ENCODE data around the gene MED1.
"Not testable (repeated sequence)": the region's sequence is repeated elsewhere in the genome, so short reads cannot be mapped to it uniquely, and the experiment has no call there.

The MED1 gene

DNA sequence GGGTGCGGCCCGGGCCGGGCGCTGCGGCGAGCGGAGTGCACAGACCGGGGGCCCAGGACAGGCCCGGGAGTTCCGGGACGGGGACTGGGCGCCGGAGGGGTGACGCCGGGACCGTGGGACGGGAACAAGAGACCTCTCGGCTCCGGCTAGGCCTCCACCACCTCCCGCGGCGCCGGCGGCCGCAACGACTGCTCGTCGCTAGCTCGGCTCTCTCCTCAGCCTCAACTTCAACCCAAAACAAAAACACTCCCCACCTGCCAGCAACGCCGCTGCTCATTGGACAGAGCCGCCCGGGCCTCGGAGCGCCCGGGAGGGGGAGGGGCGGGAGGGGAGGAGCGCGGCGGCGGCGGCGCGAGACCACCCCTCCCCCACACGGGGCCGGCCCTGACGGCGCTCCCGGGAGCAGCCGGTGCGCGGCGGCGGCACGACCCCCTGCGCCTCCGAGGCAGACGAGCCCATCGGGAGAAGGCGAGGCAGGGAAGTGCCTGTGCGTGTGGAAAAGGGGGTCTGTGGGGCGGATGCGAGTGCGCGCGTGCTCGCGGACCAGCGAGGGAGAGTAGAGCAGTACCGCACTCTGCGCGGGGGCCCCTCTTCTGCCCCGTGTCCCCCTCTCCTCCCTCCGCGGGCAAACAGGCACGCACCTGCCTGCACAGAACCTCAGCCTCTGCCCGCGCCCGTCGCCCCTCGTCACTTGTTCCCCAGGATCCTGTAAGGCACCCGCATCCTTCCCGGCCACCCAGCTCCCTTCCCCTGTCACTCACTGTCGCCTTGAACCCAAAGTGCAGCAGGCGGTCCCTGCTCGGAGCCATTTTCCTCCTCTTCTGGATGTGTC is 49.4 kb downstream of the MED1 start, which contains the start of gene FBXL20:
TSS of gene FBXL20 (minus strand) at position 215 of the 832 bp plus-strand sequence. CDS start 224 bp downstream, outside the sequence.
- no peaks in the 10 kb centered on the region for H3K36me3 ChIP-seq (ENCODE audit: control insufficient read depth, insufficient read depth, low read length)

DNA sequence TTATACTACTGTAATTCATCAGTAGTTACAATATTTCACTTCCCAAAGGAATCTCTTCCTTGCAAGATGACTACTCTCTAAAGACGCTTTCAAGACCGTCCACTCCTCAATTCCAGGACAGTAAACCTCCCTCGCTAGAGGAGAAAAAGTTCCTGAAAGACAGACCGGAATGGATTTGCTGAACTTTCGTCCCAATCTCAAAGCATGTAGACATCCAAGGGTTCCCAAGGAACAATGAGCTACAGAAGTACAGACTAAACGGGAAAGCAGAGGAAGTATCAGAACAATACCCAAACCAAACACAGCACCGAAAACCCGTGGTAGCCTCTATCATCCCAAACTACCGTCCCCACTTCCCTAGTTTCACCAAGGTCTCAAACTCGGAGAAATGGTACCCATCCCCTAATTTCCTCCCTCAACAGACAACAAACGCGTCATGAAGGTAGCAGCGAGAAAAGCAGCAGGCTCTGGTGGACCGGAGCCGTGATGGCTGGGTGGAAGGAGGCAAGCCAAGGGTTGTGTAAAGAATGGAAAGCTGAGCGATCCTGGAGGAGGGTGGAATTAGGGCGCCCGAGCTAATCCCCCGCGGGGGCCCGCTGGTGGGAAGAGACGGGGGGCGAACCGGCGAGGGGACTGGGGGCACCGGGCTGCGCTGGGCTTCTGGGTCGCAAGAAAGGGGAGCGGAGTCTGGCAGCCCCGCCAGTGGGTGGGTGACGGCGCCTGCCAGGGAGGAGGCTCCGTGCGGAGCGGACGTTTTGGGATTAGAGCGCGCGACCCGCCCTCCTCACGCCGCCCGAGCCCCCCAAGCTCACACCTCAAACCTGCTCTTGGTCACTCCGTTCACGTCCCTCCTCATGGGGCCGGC is 50.3 kb downstream of the MED1 start:
- Histone ChIP-seq H3K27ac (ENCODE audit: insufficient read depth, low read length, poor library complexity, severe bottlenecking) (peak overlapping the region; percentile 85), H3K36me3 (ENCODE audit: control insufficient read depth, insufficient read depth, low read length) (no peaks in the 10 kb centered on the region), H3K4me3 (ENCODE audit: insufficient read depth, low read depth, low read length, poor library complexity, severe bottlenecking) (peak overlapping the region; percentile 96), H3K4me1 (ENCODE audit: control insufficient read depth, insufficient read depth, low read length, poor library complexity, severe bottlenecking) (no peaks in the 10 kb centered on the region), H3K9me3 (ENCODE audit: control insufficient read depth, low read length) (no peaks in the 10 kb centered on the region), H3K27me3 (replicated peaks; ENCODE audit: control insufficient read depth, insufficient read depth, low read length, poor library complexity, severe bottlenecking) (no peaks in the 10 kb centered on the region)
- DNase-seq = no peak

More for the DNA sequence above, 49.4 kb downstream of the MED1 start, which contains the start of gene FBXL20:
- Histone ChIP-seq H3K27ac (ENCODE audit: insufficient read depth, low read length, poor library complexity, severe bottlenecking) (peak within 1 kb of the TSS; percentile 85), H3K9me3 (ENCODE audit: control insufficient read depth, low read length) (no peaks in the 10 kb centered on the region), H3K4me1 (ENCODE audit: control insufficient read depth, insufficient read depth, low read length, poor library complexity, severe bottlenecking) (no peaks in the 10 kb centered on the region), H3K27me3 (replicated peaks; ENCODE audit: control insufficient read depth, insufficient read depth, low read length, poor library complexity, severe bottlenecking) (no peaks in the 10 kb centered on the region), H3K4me3 (ENCODE audit: insufficient read depth, low read depth, low read length, poor library complexity, severe bottlenecking) (peak within 1 kb of the TSS; percentile 96)
- DNase-seq = peak; percentile 89 to 91 (median 89)

DNA sequence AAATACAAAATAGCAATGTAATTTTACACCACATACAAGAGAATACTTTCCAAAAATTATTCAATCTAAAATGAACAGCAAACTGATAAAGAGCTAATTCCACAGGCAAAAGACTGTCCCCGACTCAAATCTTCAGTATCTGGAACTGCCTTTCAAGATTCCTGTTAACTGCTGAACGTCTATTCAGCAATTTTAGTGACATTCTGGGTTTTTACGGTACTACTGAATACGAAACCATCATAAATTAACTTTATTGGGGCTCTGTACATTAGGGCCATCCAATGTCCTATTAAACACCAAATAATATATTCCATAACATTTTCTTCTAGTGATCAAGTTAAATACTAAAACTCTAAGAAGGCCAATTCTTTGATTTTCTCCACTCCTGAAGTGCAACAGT is 51.3 kb downstream of the MED1 start:
- Histone ChIP-seq H3K27me3 (replicated peaks; ENCODE audit: control insufficient read depth, insufficient read depth, low read length, poor library complexity, severe bottlenecking) (no peaks in the 10 kb centered on the region), H3K4me1 (ENCODE audit: control insufficient read depth, insufficient read depth, low read length, poor library complexity, severe bottlenecking) (no peaks in the 10 kb centered on the region), H3K4me3 (ENCODE audit: insufficient read depth, low read depth, low read length, poor library complexity, severe bottlenecking) (no peak overlapping the region), H3K9me3 (ENCODE audit: control insufficient read depth, low read length) (no peaks in the 10 kb centered on the region), H3K36me3 (ENCODE audit: control insufficient read depth, insufficient read depth, low read length) (no peaks in the 10 kb centered on the region), H3K27ac (ENCODE audit: insufficient read depth, low read length, poor library complexity, severe bottlenecking) (no peak overlapping the region)
- no peak for DNase-seq

DNA sequence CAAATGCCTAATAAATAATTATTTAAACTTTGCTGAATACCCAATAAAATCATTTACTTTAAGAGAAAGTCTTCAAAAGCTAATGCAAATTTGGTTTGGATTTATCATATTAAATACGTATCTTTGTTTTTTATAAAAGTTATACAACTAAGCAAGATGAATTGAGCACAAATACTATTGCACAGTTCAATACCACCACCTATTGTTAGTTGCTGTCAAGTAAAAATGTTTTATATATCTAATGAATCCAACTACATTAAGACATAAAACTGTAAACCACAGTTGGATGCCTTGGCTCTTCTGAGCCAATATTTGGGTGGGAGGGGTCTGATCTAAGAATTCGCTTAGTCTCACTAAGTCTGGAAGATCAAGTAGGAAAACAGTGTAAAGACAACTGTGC is 57.3 kb downstream of the MED1 start:
- no peaks in the 10 kb centered on the region for H3K4me1 ChIP-seq (ENCODE audit: control insufficient read depth, insufficient read depth, low read length, poor library complexity, severe bottlenecking)
- H3K27ac ChIP-seq (ENCODE audit: insufficient read depth, low read length, poor library complexity, severe bottlenecking) = no peak overlapping the region
- no peaks in the 10 kb centered on the region for H3K27me3 ChIP-seq (replicated peaks; ENCODE audit: control insufficient read depth, insufficient read depth, low read length, poor library complexity, severe bottlenecking)
- DNase-seq = no peak
- no peak overlapping the region for H3K4me3 ChIP-seq (ENCODE audit: insufficient read depth, low read depth, low read length, poor library complexity, severe bottlenecking)
- no peaks in the 10 kb centered on the region for H3K9me3 ChIP-seq (ENCODE audit: control insufficient read depth, low read length)
- H3K36me3 ChIP-seq (ENCODE audit: control insufficient read depth, insufficient read depth, low read length) = no peaks in the 10 kb centered on the region

DNA sequence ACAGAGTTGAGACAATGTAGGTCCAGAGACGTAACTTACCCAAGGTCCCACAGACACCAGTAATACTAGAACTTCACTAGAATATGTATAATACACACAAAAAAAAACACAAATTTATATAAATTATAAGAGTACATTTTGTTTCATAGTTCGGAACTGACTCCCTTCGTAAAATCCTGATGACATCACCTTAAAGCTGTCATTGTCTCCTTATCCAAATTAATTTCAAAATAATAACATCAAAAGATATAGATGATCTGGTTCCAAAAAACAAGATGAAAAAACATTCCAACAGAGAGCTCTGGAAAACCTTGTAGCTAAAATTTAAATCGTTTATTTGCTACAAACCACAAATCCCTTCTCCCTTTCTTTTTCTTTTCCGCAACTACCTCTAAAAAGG is 59.6 kb downstream of the MED1 start:
- no peak overlapping the region for H3K27ac ChIP-seq (ENCODE audit: insufficient read depth, low read length, poor library complexity, severe bottlenecking)
- no peaks in the 10 kb centered on the region for H3K4me1 ChIP-seq (ENCODE audit: control insufficient read depth, insufficient read depth, low read length, poor library complexity, severe bottlenecking)
- H3K36me3 ChIP-seq (ENCODE audit: control insufficient read depth, insufficient read depth, low read length) = no peaks in the 10 kb centered on the region
- no peaks in the 10 kb centered on the region for H3K27me3 ChIP-seq (replicated peaks; ENCODE audit: control insufficient read depth, insufficient read depth, low read length, poor library complexity, severe bottlenecking)
- H3K4me3 ChIP-seq (ENCODE audit: insufficient read depth, low read depth, low read length, poor library complexity, severe bottlenecking) = no peak overlapping the region
- DNase-seq = no peak
- H3K9me3 ChIP-seq (ENCODE audit: control insufficient read depth, low read length) = no peaks in the 10 kb centered on the region

DNA sequence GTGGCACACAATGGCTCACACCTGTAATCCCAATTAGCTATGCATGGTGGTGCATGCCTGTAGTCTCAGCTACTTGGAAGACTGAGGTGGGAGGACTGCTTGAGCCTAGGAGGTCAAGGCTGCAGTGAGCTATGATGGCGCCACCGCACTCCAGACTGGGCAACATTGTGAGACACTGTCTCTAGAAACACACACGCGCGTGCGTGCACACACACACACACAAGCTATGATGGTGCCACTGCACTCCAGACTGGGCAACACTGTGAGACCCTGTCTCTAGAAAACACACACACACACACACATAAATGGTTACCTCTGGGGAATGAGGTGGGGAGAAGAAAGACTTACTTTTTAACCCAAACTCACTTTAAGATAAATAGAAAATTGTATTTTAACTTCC is 66.0 kb downstream of the MED1 start:
- no peak for DNase-seq
- Histone ChIP-seq H3K27me3 (replicated peaks; ENCODE audit: control insufficient read depth, insufficient read depth, low read length, poor library complexity, severe bottlenecking) (no peaks in the 10 kb centered on the region), H3K36me3 (ENCODE audit: control insufficient read depth, insufficient read depth, low read length) (no peaks in the 10 kb centered on the region), H3K9me3 (ENCODE audit: control insufficient read depth, low read length) (no peaks in the 10 kb centered on the region), H3K4me3 (ENCODE audit: insufficient read depth, low read depth, low read length, poor library complexity, severe bottlenecking) (no peak overlapping the region), H3K27ac (ENCODE audit: insufficient read depth, low read length, poor library complexity, severe bottlenecking) (no peak overlapping the region), H3K4me1 (ENCODE audit: control insufficient read depth, insufficient read depth, low read length, poor library complexity, severe bottlenecking) (no peaks in the 10 kb centered on the region)

DNA sequence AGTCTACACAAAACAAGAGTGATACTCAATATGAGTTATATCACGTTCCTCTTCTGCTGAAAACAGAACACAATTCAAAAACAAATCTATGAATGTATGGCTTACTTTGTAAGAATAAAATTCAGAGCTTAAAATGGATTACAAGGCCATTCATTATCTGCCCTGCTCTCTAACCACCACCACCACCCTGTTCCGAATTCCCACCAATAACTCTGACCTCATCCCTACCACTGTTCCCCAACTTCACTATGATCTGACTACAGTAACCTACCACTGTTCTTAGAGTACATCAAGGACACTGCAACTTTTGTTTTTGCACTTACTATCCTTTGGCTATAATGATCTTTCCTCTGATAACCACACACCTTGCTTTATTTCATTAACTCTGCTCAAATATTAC is 70.9 kb downstream of the MED1 start:
- Histone ChIP-seq H3K27me3 (replicated peaks; ENCODE audit: control insufficient read depth, insufficient read depth, low read length, poor library complexity, severe bottlenecking) (no peaks in the 10 kb centered on the region), H3K4me3 (ENCODE audit: insufficient read depth, low read depth, low read length, poor library complexity, severe bottlenecking) (no peak overlapping the region), H3K9me3 (ENCODE audit: control insufficient read depth, low read length) (no peaks in the 10 kb centered on the region), H3K36me3 (ENCODE audit: control insufficient read depth, insufficient read depth, low read length) (no peaks in the 10 kb centered on the region), H3K4me1 (ENCODE audit: control insufficient read depth, insufficient read depth, low read length, poor library complexity, severe bottlenecking) (no peaks in the 10 kb centered on the region), H3K27ac (ENCODE audit: insufficient read depth, low read length, poor library complexity, severe bottlenecking) (no peak overlapping the region)
- no peak for DNase-seq

DNA sequence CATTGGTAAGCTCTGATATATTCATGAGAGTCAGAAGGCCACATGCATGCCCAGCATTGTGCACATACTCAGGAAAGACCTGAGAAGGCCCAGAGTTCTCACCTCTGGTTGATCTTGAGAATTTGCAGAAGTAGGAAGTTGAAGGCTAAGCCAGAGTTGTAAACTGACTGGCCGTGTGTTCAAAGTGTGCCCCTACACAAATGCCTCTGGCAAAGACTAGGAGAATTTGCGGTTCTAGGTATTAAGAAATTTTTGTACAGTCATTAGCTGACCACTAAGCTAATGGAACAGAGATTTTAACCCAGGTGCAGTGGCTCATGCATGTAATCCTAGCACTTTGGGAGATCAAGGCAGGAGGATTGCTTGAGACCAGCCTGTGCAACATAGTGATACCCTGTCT is 74.6 kb downstream of the MED1 start:
- Histone ChIP-seq H3K27ac (ENCODE audit: insufficient read depth, low read length, poor library complexity, severe bottlenecking) (no peak overlapping the region), H3K27me3 (replicated peaks; ENCODE audit: control insufficient read depth, insufficient read depth, low read length, poor library complexity, severe bottlenecking) (no peaks in the 10 kb centered on the region), H3K9me3 (ENCODE audit: control insufficient read depth, low read length) (no peaks in the 10 kb centered on the region), H3K36me3 (ENCODE audit: control insufficient read depth, insufficient read depth, low read length) (no peaks in the 10 kb centered on the region), H3K4me3 (ENCODE audit: insufficient read depth, low read depth, low read length, poor library complexity, severe bottlenecking) (no peak overlapping the region), H3K4me1 (ENCODE audit: control insufficient read depth, insufficient read depth, low read length, poor library complexity, severe bottlenecking) (no peaks in the 10 kb centered on the region)
- DNase-seq = no peak

DNA sequence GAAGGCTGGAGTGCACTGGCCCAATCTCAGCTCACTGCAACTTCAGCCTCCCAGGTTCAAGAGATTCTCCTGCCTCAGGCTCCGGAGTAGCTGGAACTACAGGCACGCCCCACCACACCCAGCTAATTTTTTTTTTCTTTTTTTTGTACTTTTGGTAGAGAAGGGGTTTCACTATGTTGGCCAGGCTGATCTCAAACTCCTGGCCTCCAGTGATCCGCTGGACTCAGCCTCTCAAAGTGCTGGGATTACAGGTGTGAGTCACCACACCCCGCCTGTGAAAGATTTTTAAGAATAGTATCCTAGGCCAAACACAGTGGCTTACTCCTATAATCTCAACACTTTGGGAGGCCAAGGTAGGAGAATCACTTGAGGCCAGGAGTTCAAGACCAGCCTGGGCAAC is 83.3 kb downstream of the MED1 start:
- H3K27me3 ChIP-seq (replicated peaks; ENCODE audit: control insufficient read depth, insufficient read depth, low read length, poor library complexity, severe bottlenecking); H3K9me3 ChIP-seq (ENCODE audit: control insufficient read depth, low read length); H3K36me3 ChIP-seq (ENCODE audit: control insufficient read depth, insufficient read depth, low read length); H3K4me3 ChIP-seq (ENCODE audit: insufficient read depth, low read depth, low read length, poor library complexity, severe bottlenecking); H3K4me1 ChIP-seq (ENCODE audit: control insufficient read depth, insufficient read depth, low read length, poor library complexity, severe bottlenecking); H3K27ac ChIP-seq (ENCODE audit: insufficient read depth, low read length, poor library complexity, severe bottlenecking); DNase-seq: not testable (repeated sequence)

DNA sequence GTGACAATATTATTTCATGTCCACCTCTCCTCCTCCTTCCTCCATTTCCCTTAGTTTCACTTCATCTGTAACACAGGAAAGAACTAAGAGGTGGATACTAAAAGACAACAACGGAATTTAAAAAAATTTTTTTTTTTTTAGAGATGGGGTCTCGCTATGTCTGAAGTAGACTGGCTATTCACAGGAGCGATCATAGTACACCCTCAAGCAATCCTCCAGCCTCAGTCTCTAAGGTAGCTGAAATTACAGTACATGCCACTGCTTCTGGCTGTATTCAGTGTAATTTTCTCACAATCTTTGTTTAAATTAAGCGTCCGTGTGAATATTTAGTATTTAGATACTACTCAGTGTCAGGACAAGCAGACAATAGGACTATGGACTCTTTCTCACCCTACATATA is 85.2 kb downstream of the MED1 start:
- DNase-seq = no peak
- Histone ChIP-seq H3K4me3 (ENCODE audit: insufficient read depth, low read depth, low read length, poor library complexity, severe bottlenecking) (no peak overlapping the region), H3K27me3 (replicated peaks; ENCODE audit: control insufficient read depth, insufficient read depth, low read length, poor library complexity, severe bottlenecking) (no peaks in the 10 kb centered on the region), H3K27ac (ENCODE audit: insufficient read depth, low read length, poor library complexity, severe bottlenecking) (no peak overlapping the region), H3K9me3 (ENCODE audit: control insufficient read depth, low read length) (no peaks in the 10 kb centered on the region), H3K36me3 (ENCODE audit: control insufficient read depth, insufficient read depth, low read length) (no peaks in the 10 kb centered on the region), H3K4me1 (ENCODE audit: control insufficient read depth, insufficient read depth, low read length, poor library complexity, severe bottlenecking) (no peaks in the 10 kb centered on the region)

All from effector memory CD4-positive, alpha-beta T cell (primary cell).